Neural cell (in vitro differentiated cells): Measurements from ENCODE around the gene THRB.

Source experiments
- EP300 ChIP-seq: fragments of 450-650 bp; conservative IDR thresholded peaks from 2 replicates; pipeline ENCODE4 v1.6.1; 2014; ENCODE audit warnings: antibody characterized with exemption, mild to moderate bottlenecking, moderate library complexity; ENCODE audit not compliant: poor library complexity, severe bottlenecking
- EZH2 ChIP-seq: fragments of 200-600, 300-800 bp; shearing (Covaris generic), sonication (generic); IDR thresholded peaks from 2 replicates; pipeline ENCODE4 v1.6.1; 2014; ENCODE audit warnings: antibody characterized with exemption, low read length, borderline replicate concordance, mild to moderate bottlenecking; ENCODE audit not compliant: insufficient read depth, poor library complexity, severe bottlenecking
- POLR2AphosphoS5 ChIP-seq: IDR thresholded peaks from 2 replicates; pipeline ENCODE4 v1.6.1; 2012
- RAD21 ChIP-seq: fragments of 450-650 bp; conservative IDR thresholded peaks from 2 replicates; pipeline ENCODE4 v1.6.1; 2014; ENCODE audit warnings: antibody characterized with exemption, mild to moderate bottlenecking, moderate library complexity
- TF ChIP-seq, protein P1 (sequence below): fragments of 450-650 bp; IDR thresholded peaks from 2 replicates; pipeline ENCODE4 v1.5.1; 2014; ENCODE audit warnings: antibody characterized with exemption, mild to moderate bottlenecking, moderate library complexity; ENCODE audit not compliant: poor library complexity, severe bottlenecking
- TF ChIP-seq, protein P2 (sequence below): IDR thresholded peaks from 2 replicates; pipeline ENCODE4 v1.6.1; 2012; ENCODE audit warnings: borderline replicate concordance

DNA sequence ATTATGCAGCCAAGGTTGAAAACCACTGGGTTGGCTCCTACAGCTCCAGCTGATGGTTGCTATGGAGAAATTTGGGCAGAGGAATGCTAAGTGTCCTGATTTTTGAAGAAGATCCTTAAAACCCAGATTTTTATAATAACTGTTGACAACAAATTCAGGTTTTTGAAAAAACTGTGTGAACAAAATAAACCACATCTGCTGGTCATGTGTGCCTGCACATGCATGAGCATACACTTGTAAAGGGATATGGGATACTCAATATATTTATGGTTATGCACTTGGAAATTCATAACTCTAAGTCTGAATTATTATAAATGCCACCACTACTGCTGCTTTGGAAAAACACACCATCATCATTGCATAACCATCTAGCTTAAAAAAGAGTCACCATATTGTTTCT lies 133.7 kb downstream of the THRB start:
- TF ChIP-seq, protein P1, sequence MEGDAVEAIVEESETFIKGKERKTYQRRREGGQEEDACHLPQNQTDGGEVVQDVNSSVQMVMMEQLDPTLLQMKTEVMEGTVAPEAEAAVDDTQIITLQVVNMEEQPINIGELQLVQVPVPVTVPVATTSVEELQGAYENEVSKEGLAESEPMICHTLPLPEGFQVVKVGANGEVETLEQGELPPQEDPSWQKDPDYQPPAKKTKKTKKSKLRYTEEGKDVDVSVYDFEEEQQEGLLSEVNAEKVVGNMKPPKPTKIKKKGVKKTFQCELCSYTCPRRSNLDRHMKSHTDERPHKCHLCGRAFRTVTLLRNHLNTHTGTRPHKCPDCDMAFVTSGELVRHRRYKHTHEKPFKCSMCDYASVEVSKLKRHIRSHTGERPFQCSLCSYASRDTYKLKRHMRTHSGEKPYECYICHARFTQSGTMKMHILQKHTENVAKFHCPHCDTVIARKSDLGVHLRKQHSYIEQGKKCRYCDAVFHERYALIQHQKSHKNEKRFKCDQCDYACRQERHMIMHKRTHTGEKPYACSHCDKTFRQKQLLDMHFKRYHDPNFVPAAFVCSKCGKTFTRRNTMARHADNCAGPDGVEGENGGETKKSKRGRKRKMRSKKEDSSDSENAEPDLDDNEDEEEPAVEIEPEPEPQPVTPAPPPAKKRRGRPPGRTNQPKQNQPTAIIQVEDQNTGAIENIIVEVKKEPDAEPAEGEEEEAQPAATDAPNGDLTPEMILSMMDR = no peak
- TF ChIP-seq POLR2AphosphoS5 = no peak
- no peak for TF ChIP-seq EZH2
- TF ChIP-seq, protein P2, sequence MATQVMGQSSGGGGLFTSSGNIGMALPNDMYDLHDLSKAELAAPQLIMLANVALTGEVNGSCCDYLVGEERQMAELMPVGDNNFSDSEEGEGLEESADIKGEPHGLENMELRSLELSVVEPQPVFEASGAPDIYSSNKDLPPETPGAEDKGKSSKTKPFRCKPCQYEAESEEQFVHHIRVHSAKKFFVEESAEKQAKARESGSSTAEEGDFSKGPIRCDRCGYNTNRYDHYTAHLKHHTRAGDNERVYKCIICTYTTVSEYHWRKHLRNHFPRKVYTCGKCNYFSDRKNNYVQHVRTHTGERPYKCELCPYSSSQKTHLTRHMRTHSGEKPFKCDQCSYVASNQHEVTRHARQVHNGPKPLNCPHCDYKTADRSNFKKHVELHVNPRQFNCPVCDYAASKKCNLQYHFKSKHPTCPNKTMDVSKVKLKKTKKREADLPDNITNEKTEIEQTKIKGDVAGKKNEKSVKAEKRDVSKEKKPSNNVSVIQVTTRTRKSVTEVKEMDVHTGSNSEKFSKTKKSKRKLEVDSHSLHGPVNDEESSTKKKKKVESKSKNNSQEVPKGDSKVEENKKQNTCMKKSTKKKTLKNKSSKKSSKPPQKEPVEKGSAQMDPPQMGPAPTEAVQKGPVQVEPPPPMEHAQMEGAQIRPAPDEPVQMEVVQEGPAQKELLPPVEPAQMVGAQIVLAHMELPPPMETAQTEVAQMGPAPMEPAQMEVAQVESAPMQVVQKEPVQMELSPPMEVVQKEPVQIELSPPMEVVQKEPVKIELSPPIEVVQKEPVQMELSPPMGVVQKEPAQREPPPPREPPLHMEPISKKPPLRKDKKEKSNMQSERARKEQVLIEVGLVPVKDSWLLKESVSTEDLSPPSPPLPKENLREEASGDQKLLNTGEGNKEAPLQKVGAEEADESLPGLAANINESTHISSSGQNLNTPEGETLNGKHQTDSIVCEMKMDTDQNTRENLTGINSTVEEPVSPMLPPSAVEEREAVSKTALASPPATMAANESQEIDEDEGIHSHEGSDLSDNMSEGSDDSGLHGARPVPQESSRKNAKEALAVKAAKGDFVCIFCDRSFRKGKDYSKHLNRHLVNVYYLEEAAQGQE = no peak
- no peak for TF ChIP-seq EP300
- TF ChIP-seq RAD21 = no peak
